H1 (cell line): ENCODE data around the gene CLRN2. TPM values are rescaled to one million over a fixed set of nuclear protein-coding genes. Genes with fewer than 3 reads are reported as not detected.

ENCODE experiments used
- CTCF ChIA-PET: fragments of 300-600 bp; sonication (Branson Sonifier 250); formaldehyde crosslinking; loops from one replicate; lab custom pipeline; 2021; ENCODE audit not compliant: partially characterized antibody; lab: Charles Lee
- POLR2A ChIA-PET: fragments of 300-600 bp; sonication (Branson Sonifier 250); formaldehyde crosslinking; loops from one replicate; lab custom pipeline; 2021; ENCODE audit warnings: inconsistent platforms; ENCODE audit not compliant: partially characterized antibody; lab: Charles Lee
- DNase-seq, 2 experiments: peaks; one replicate each; pipeline versions ENCODE4 v3.0.0 to v3.0.0-alpha.2; 2010 to 2022; ENCODE audit warnings: low spot score in 2 of 2, low read depth in 1 of 2, mixed read lengths in 1 of 2
- FAIRE-seq: peaks from 2 replicates; lab custom pipeline; 2011; peaks lifted over from hg19 to GRCh38; lab: Jason Lieb, UNC
- H2AFZ ChIP-seq: 2 replicates; pipeline ENCODE4 v1.8.1; 2012; ENCODE audit warnings: low read length, inconsistent platforms
- H2AK5ac ChIP-seq: 2 replicates; pipeline ENCODE4 v1.6.1; 2013; ENCODE audit warnings: low read depth, low read length
- H2BK120ac ChIP-seq: replicated peaks from 2 replicates; pipeline ENCODE3; 2013; ENCODE audit warnings: low read depth, low read length, inconsistent platforms
- H2BK12ac ChIP-seq: 2 replicates; pipeline ENCODE4 v1.6.1; 2013; ENCODE audit warnings: low read depth, low read length
- H2BK15ac ChIP-seq: 2 replicates; pipeline ENCODE4 v1.6.1; 2013; ENCODE audit warnings: low read length
- H2BK20ac ChIP-seq: 2 replicates; pipeline ENCODE4 v1.6.1; 2013; ENCODE audit warnings: low read length
- H2BK5ac ChIP-seq: 2 replicates; pipeline ENCODE4 v1.6.1; 2013; ENCODE audit warnings: low read depth, low read length
- H3K14ac ChIP-seq: 2 replicates; pipeline ENCODE4 v1.6.1; 2013; ENCODE audit warnings: inconsistent platforms; ENCODE audit not compliant: insufficient read length
- H3K18ac ChIP-seq: 2 replicates; pipeline ENCODE4 v1.6.1; 2013; ENCODE audit warnings: low read length; ENCODE audit errors: extremely low read depth
- H3K23ac ChIP-seq: 2 replicates; pipeline ENCODE4 v1.6.1; 2013; ENCODE audit warnings: inconsistent platforms; ENCODE audit not compliant: insufficient read length
- H3K23me2 ChIP-seq: 2 replicates; pipeline ENCODE4 v1.6.1; 2013; ENCODE audit warnings: low read depth, low read length
- H3K27ac ChIP-seq: 2 replicates; pipeline ENCODE4 v1.6.1; 2011; ENCODE audit warnings: low read depth, low read length, inconsistent platforms
- H3K27me3 ChIP-seq, 4 experiments: replicated peaks in 1 of 4; 1 replicate in 1 of 4; 2 replicates in 3 of 4; pipeline versions ENCODE4 v1.6.1 to v1.8.1; 2011 to 2013; ENCODE audit warnings: low read length in 3 of 4, mild to moderate bottlenecking in 3 of 4, inconsistent platforms in 2 of 4, mixed read lengths in 2 of 4, moderate library complexity in 1 of 4; ENCODE audit not compliant: control insufficient read depth in 3 of 4, insufficient read depth in 3 of 4; ENCODE audit errors: extremely low read depth in 1 of 4
- H3K36me3 ChIP-seq, 4 experiments: 2 replicates each; pipeline versions ENCODE4 v1.6.1 to v1.8.1; 2011 to 2013; ENCODE audit warnings: mild to moderate bottlenecking in 4 of 4, low read length in 3 of 4, moderate library complexity in 2 of 4, control low read depth in 1 of 4, inconsistent platforms in 1 of 4; ENCODE audit not compliant: insufficient read depth in 4 of 4, control insufficient read depth in 2 of 4
- H3K4ac ChIP-seq: replicated peaks from 2 replicates; pipeline ENCODE3; 2013; ENCODE audit warnings: low read length, low read depth, mixed read lengths, inconsistent platforms; ENCODE audit not compliant: insufficient read length
- H3K4me1 ChIP-seq, 4 experiments: replicated peaks in 1 of 4; 1 replicate in 1 of 4; 2 replicates in 3 of 4; pipeline versions ENCODE4 v1.6.1 to v1.8.1; 2011 to 2013; ENCODE audit warnings: low read length in 3 of 4, inconsistent platforms in 2 of 4, mixed read lengths in 1 of 4; ENCODE audit not compliant: insufficient read depth in 4 of 4, control insufficient read depth in 3 of 4
- H3K4me2 ChIP-seq, 2 experiments: 2 replicates each; pipeline versions ENCODE4 v1.6.1 to v1.8.1; 2011 to 2013; ENCODE audit warnings: low read depth in 2 of 2, low read length in 2 of 2, control low read depth in 1 of 2, inconsistent platforms in 1 of 2, mild to moderate bottlenecking in 1 of 2; ENCODE audit not compliant: insufficient read depth in 1 of 2
- H3K4me3 ChIP-seq, 4 experiments: fragments of 200-600, 300-600 bp in 1 of 4; sonication (generic), shearing (Covaris generic), sonication (Bioruptor Twin) in 1 of 4; 2 replicates each; pipeline versions ENCODE4 v1.5.1 to v1.8.1; 2011 to 2016; ENCODE audit warnings: low read length in 4 of 4, low read depth in 3 of 4, control low read depth in 2 of 4, inconsistent platforms in 2 of 4, mild to moderate bottlenecking in 2 of 4, mixed read lengths in 1 of 4, moderate library complexity in 1 of 4; ENCODE audit not compliant: insufficient read depth in 2 of 4; ENCODE audit errors: extremely low read depth in 1 of 4
- H3K56ac ChIP-seq: replicated peaks from 2 replicates; pipeline ENCODE3; 2013; ENCODE audit warnings: low read depth, mild to moderate bottlenecking, mixed read lengths, low read length, inconsistent platforms; ENCODE audit not compliant: insufficient read length
- H3K79me1 ChIP-seq: 2 replicates; pipeline ENCODE4 v1.6.1; 2013; ENCODE audit warnings: low read depth, low read length, control low read depth
- H3K79me2 ChIP-seq, 2 experiments: 2 replicates each; pipeline versions ENCODE4 v1.6.1 to v1.8.1; 2012 to 2013; ENCODE audit warnings: low read length in 2 of 2, mild to moderate bottlenecking in 2 of 2, inconsistent platforms in 1 of 2; ENCODE audit not compliant: insufficient read depth in 2 of 2, control insufficient read depth in 1 of 2
- H3K9ac ChIP-seq, 4 experiments: replicated peaks in 1 of 4; 1 replicate in 1 of 4; 2 replicates in 3 of 4; pipeline versions ENCODE4 v1.6.1 to v1.8.1; 2011 to 2013; ENCODE audit warnings: low read depth in 3 of 4, low read length in 3 of 4, control low read depth in 2 of 4, mild to moderate bottlenecking in 2 of 4, moderate library complexity in 2 of 4, inconsistent platforms in 1 of 4; ENCODE audit errors: extremely low read depth in 1 of 4
- H3K9me3 ChIP-seq, 2 experiments: 2 replicates each; pipeline versions ENCODE4 v1.6.1 to v1.8.1; 2012 to 2013; ENCODE audit warnings: mild to moderate bottlenecking in 2 of 2, moderate library complexity in 2 of 2, control low read depth in 1 of 2, inconsistent platforms in 1 of 2, low read depth in 1 of 2, low read length in 1 of 2, mixed read lengths in 1 of 2; ENCODE audit not compliant: insufficient read depth in 2 of 2
- H4K20me1 ChIP-seq, 2 experiments: replicated peaks in 1 of 2; 2 replicates each; pipeline versions ENCODE3 to v1.8.1; 2011 to 2013; ENCODE audit warnings: inconsistent platforms in 2 of 2, low read length in 2 of 2, mild to moderate bottlenecking in 1 of 2; ENCODE audit not compliant: insufficient read depth in 2 of 2, control insufficient read depth in 1 of 2
- H4K5ac ChIP-seq: 2 replicates; pipeline ENCODE4 v1.6.1; 2013; ENCODE audit warnings: low read length, low read depth, mixed read lengths, inconsistent platforms; ENCODE audit not compliant: insufficient read length
- H4K8ac ChIP-seq: 2 replicates; pipeline ENCODE4 v1.8.0; 2013; ENCODE audit warnings: mild to moderate bottlenecking, moderate library complexity, low read length, inconsistent platforms; ENCODE audit not compliant: insufficient read depth; ENCODE audit errors: extremely low read depth
- H4K91ac ChIP-seq: replicated peaks from 2 replicates; pipeline ENCODE3; 2013; ENCODE audit warnings: low read length, mixed read lengths, inconsistent platforms; ENCODE audit not compliant: insufficient read length
- BCL11A ChIP-seq, 2 experiments: IDR thresholded peaks; one replicate each; pipeline ENCODE4 v1.6.1; 2011; ENCODE audit warnings: low read depth in 2 of 2, low read length in 2 of 2, mild to moderate bottlenecking in 2 of 2
- CBX8 ChIP-seq: fragments of 300-800, 300-1000 bp; sonication (generic); IDR thresholded peaks from 2 replicates; pipeline ENCODE4 v1.7.1; 2016; ENCODE audit warnings: low read depth, low read length, borderline replicate concordance
- CREB1 ChIP-seq: IDR thresholded peaks from 2 replicates; pipeline ENCODE4 v1.6.1; 2012; ENCODE audit warnings: inconsistent platforms
- EP300 ChIP-seq, 2 experiments: IDR thresholded peaks; 1 replicate in 1 of 2; 2 replicates in 1 of 2; pipeline ENCODE4 v1.6.1; 2011 to 2012; ENCODE audit warnings: low read depth in 2 of 2, low read length in 2 of 2, mild to moderate bottlenecking in 2 of 2, borderline replicate concordance in 1 of 2, inconsistent platforms in 1 of 2, moderate library complexity in 1 of 2
- KDM5A ChIP-seq: fragments of 200-600 bp; IDR thresholded peaks from 2 replicates; pipeline ENCODE4 v1.7.1; 2012; ENCODE audit warnings: mild to moderate bottlenecking, low read length, inconsistent platforms, mixed read lengths
- NANOG ChIP-seq: IDR thresholded peaks from 2 replicates; pipeline ENCODE4 v1.6.1; 2011; ENCODE audit warnings: low read length, low read depth, mild to moderate bottlenecking, inconsistent platforms; ENCODE audit not compliant: insufficient read depth, poor library complexity, severe bottlenecking
- SAP30 ChIP-seq: fragments of 300-600 bp; sonication (generic); IDR thresholded peaks from 2 replicates; pipeline ENCODE4 v1.7.1; 2012; ENCODE audit warnings: low read length, moderate library complexity, mild to moderate bottlenecking, inconsistent platforms; ENCODE audit not compliant: insufficient read depth, insufficient replicate concordance
- TBP ChIP-seq: IDR thresholded peaks from 2 replicates; pipeline ENCODE4 v1.6.1; 2011; ENCODE audit warnings: low read depth, low read length, improper control_type of control experiment
- WGBS, 2 experiments: shearing (Covaris generic) in 1 of 2; methylation state at CpG; one replicate each; pipeline versions ENCODE4 v1.1.6 to v1.1.7; 2013 to 2015; ENCODE audit warnings: low lambda C conversion rate in 2 of 2, mixed read lengths in 2 of 2, inconsistent platforms in 1 of 2, low coverage in 1 of 2, missing lambda C conversion rate in 1 of 2; ENCODE audit not compliant: insufficient replicate concordance in 2 of 2, insufficient coverage in 1 of 2, insufficient read length in 1 of 2; ENCODE audit errors: extremely low coverage in 1 of 2, missing lambda C conversion rate in 1 of 2; 5-methylcytosine and 5-hydroxymethylcytosine counted together
- polyA plus RNA-seq, 7 experiments: library from polyadenylated mRNA; depleted of rRNA in 3 of 7; stranded (reverse) in 5 of 7; unstranded in 2 of 7; fragments of >200 nt in 5 of 7; fragments of 200-250 nt in 2 of 7; gene quantifications; 1 replicate in 5 of 7; 2 replicates in 1 of 7; 4 replicates in 1 of 7; pipeline versions ENCODE4 v1.2.1 to v1.2.3, GENCODE V29; 2011 to 2013; ENCODE audit warnings: missing spikeins in 2 of 7, mixed read lengths in 2 of 7
- total RNA-seq: library from RNA; stranded (reverse); fragmentation: NEBNext Ultra II Directional; extraction: Animal tissue kit (Norgen Biotek cat#: 25700); gene quantifications from 2 replicates; pipeline ENCODE4 v1.2.1, GENCODE V29; 2021
- TF ChIP-seq, protein P1 (sequence below): IDR thresholded peaks from 2 replicates; pipeline ENCODE4 v1.6.1; 2011; ENCODE audit warnings: low read length, improper control_type of control experiment
- TF ChIP-seq, protein P2 (sequence below), 3 experiments: IDR thresholded peaks; 1 replicate in 2 of 3; 2 replicates in 1 of 3; pipeline versions ENCODE4 v1.5.1 to v1.6.1; 2011; ENCODE audit warnings: low read length in 3 of 3, mild to moderate bottlenecking in 3 of 3, inconsistent platforms in 2 of 3, low read depth in 1 of 3, moderate library complexity in 1 of 3; ENCODE audit not compliant: insufficient read depth in 1 of 3; ENCODE audit errors: control extremely low read depth in 1 of 3

The CLRN2 gene
- total and polyA plus RNA-seq, 2 of the 8 experiments (the other 6 are each of a cell fraction or from before 2014, with no cell fraction given) = not detected

DNA sequence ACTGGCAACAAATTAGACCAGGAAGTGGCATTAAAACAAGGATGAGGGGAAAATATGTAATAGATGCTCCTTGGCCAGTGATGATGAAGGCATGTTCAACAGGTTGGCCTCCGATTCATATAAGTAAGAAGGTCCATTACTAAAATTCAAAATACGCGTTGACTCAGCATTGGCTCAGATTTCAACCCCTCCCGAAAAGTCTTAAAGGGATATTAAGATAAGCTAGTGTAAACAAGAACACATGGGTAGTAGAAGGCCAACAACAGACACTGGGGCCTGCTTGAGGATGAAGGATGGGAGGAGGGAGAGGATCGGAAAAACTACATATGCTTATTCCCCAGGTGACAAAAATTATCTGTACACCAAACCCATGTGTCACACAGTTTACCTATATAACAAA, 42.9 kb downstream of the CLRN2 start:
- Histone ChIP-seq H4K8ac (no peak overlapping the region), H3K79me2 (no peaks in the 10 kb centered on the region), H3K4me2 (no peak overlapping the region), H2BK12ac (no peak overlapping the region), H3K4me1 (no peaks in the 10 kb centered on the region), H2BK5ac (no peak overlapping the region), H2AFZ (no peak overlapping the region), H3K56ac (no peak overlapping the region), H3K23ac (no peak overlapping the region), H3K4ac (no peak overlapping the region), H3K23me2 (no peaks in the 10 kb centered on the region), H4K5ac (no peak overlapping the region), H3K27me3 (no peaks in the 10 kb centered on the region), H3K36me3 (no peaks in the 10 kb centered on the region), H3K27ac (no peak overlapping the region), H4K91ac (no peak overlapping the region), H2BK20ac (no peak overlapping the region), H3K14ac (no peak overlapping the region), H2BK15ac (no peak overlapping the region), H2AK5ac (no peak overlapping the region), H3K9ac (no peak overlapping the region), H2BK120ac (no peak overlapping the region), H3K9me3 (no peaks in the 10 kb centered on the region), H3K79me1 (no peaks in the 10 kb centered on the region), H4K20me1 (no peaks in the 10 kb centered on the region), H3K18ac (no peak overlapping the region), H3K4me3 (no peak overlapping the region)
- DNase-seq (no peak), FAIRE-seq (no peak)
- POLR2A ChIA-PET = no interaction called here
- no peak for TF ChIP-seq NANOG
- TF ChIP-seq, protein P1, sequence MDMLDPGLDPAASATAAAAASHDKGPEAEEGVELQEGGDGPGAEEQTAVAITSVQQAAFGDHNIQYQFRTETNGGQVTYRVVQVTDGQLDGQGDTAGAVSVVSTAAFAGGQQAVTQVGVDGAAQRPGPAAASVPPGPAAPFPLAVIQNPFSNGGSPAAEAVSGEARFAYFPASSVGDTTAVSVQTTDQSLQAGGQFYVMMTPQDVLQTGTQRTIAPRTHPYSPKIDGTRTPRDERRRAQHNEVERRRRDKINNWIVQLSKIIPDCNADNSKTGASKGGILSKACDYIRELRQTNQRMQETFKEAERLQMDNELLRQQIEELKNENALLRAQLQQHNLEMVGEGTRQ = no peak
- no peak for TF ChIP-seq CBX8
- TF ChIP-seq, protein P2, sequence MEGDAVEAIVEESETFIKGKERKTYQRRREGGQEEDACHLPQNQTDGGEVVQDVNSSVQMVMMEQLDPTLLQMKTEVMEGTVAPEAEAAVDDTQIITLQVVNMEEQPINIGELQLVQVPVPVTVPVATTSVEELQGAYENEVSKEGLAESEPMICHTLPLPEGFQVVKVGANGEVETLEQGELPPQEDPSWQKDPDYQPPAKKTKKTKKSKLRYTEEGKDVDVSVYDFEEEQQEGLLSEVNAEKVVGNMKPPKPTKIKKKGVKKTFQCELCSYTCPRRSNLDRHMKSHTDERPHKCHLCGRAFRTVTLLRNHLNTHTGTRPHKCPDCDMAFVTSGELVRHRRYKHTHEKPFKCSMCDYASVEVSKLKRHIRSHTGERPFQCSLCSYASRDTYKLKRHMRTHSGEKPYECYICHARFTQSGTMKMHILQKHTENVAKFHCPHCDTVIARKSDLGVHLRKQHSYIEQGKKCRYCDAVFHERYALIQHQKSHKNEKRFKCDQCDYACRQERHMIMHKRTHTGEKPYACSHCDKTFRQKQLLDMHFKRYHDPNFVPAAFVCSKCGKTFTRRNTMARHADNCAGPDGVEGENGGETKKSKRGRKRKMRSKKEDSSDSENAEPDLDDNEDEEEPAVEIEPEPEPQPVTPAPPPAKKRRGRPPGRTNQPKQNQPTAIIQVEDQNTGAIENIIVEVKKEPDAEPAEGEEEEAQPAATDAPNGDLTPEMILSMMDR (IDR thresholded peaks at IDR 0.05; ENCODE audit: control extremely low read depth in 1 of 3, insufficient read depth in 1 of 3, low read depth in 1 of 3, low read length in 3 of 3) = no peak
- TF ChIP-seq TBP = no peak
- no peak for TF ChIP-seq KDM5A
- no peak for TF ChIP-seq EP300 (IDR thresholded peaks at IDR 0.05; ENCODE audit: borderline replicate concordance in 1 of 2, low read depth in 2 of 2, low read length in 2 of 2)
- TF ChIP-seq SAP30 = no peak
- TF ChIP-seq BCL11A (IDR thresholded peaks at IDR 0.05; ENCODE audit: low read depth in 2 of 2, low read length in 2 of 2) = no peak
- TF ChIP-seq CREB1 = no peak
- CTCF ChIA-PET = interaction anchor here (0.8 to 2.4 kb wide), 2 partner anchors 9 to 12 kb away, joined by 6 to 9 read pairs; no protein-coding TSS in a partner anchor
- 86% methylated on average over 5 of the region's 5 CpGs; no CpG with 5 or more reads in 1 of the 2 experiments for WGBS, 2 experiments
